A549 treated with AZD9567 at 1 μM for 4 hours (cell line): ENCODE results near the gene SCUBE3. TPM values are rescaled to one million over a fixed set of nuclear protein-coding genes. Genes with fewer than 3 reads are reported as not detected.

ENCODE experiments used
- total RNA-seq: library from RNA; stranded (reverse); fragments of 200-300 nt; extraction: Qiagen RNA extraction; gene quantifications from 5 replicates; pipeline ENCODE4 v1.2.3, GENCODE V29; 2022; ENCODE audit not compliant: insufficient read depth

Gene SCUBE3
- total RNA-seq, result 0.01 to 0.05 TPM (median 0.03 TPM) in 4 of 5 replicates, not detected in the other

GRCh38 chr6:35213824-35214756, at the start of gene SCUBE3:
Gene SCUBE3, plus strand, starts transcription at chr6:35213956. Its CDS starts 463 bp downstream, at chr6:35214419.

GRCh38 chr6:35259194-35259947, 45.6 kb downstream of the SCUBE3 start, which contains the start of gene ZNF76:
Gene ZNF76, plus strand, starts transcription at chr6:35259735. Its CDS starts 21,417 bp downstream, at chr6:35281152.

GRCh38 chr6:35297601-35298481, 84.1 kb downstream of the SCUBE3 start, which contains the start of gene DEF6:
Gene DEF6, plus strand, starts transcription at chr6:35297818. Its CDS starts 39 bp downstream, at chr6:35297857.

Other genes with a start within 250 kb of the SCUBE3 start
- not detected in 5 replicates for gene TCP11, start 72.6 kb upstream of the SCUBE3 start, total RNA-seq
- gene ZNF76, start 45.8 kb downstream of the SCUBE3 start, total RNA-seq, result 10.6 to 13.4 TPM (median 10.8 TPM) in 5 replicates
- 0.08 to 0.20 TPM (median 0.09 TPM) in 4 of 5 replicates, not detected in the other for gene DEF6, start 83.9 kb downstream of the SCUBE3 start, total RNA-seq
- gene PPARD, start 128.6 kb downstream of the SCUBE3 start, total RNA-seq, result 5.0 to 7.1 TPM (median 6.4 TPM) in 5 replicates
- 3.9 to 4.4 TPM (median 4.3 TPM) in 5 replicates for gene FANCE, start 238.4 kb downstream of the SCUBE3 start, total RNA-seq